NCI-H146 treated with DMSO at 0.1 percent for 48 hours (cell line): ENCODE measurements around the gene EYS.

ENCODE experiments used
- DNase-seq: peaks from one replicate; lab custom pipeline; 2025; ENCODE audit not compliant: unreplicated experiment; lab: John Stamatoyannopoulos, UW

Gene EYS

GRCh38 chr6:64987066-64987465, 720.0 kb downstream of the EYS start:
- no peak for DNase-seq

- no peak for DNase-seq
Measured at GRCh38 chr6:64985726-64986125, 721.3 kb downstream of the EYS start.

GRCh38 chr6:64984948-64985347, 722.1 kb downstream of the EYS start:
- no peak for DNase-seq

- DNase-seq = no peak
Measured at GRCh38 chr6:64983089-64983488, 723.9 kb downstream of the EYS start.

- DNase-seq = no peak
Measured at GRCh38 chr6:64973142-64973541, 733.9 kb downstream of the EYS start.

GRCh38 chr6:64969139-64969538, 737.9 kb downstream of the EYS start:
- no peak for DNase-seq

- DNase-seq = no peak
Measured at GRCh38 chr6:64955435-64955848, 751.6 kb downstream of the EYS start.

- no peak for DNase-seq
Measured at GRCh38 chr6:64949257-64949656, 757.8 kb downstream of the EYS start.

- no peak for DNase-seq
Measured at GRCh38 chr6:64948261-64948660, 758.8 kb downstream of the EYS start.

- no peak for DNase-seq
Measured at GRCh38 chr6:64945450-64945849, 761.6 kb downstream of the EYS start.

GRCh38 chr6:64932486-64932885, 774.5 kb downstream of the EYS start:
- DNase-seq = no peak

GRCh38 chr6:64930681-64931080, 776.3 kb downstream of the EYS start:
- no peak for DNase-seq

- no peak for DNase-seq
Measured at GRCh38 chr6:64926051-64926450, 781.0 kb downstream of the EYS start.

GRCh38 chr6:64920257-64920656, 786.8 kb downstream of the EYS start:
- no peak for DNase-seq

- DNase-seq = no peak
Measured at GRCh38 chr6:64914124-64914523, 792.9 kb downstream of the EYS start.

- DNase-seq = no peak
Measured at GRCh38 chr6:64912966-64913365, 794.1 kb downstream of the EYS start.

GRCh38 chr6:64908104-64908503, 798.9 kb downstream of the EYS start:
- DNase-seq = no peak

- DNase-seq = no peak
Measured at GRCh38 chr6:64904616-64905015, 802.4 kb downstream of the EYS start.

GRCh38 chr6:64902596-64902995, 804.4 kb downstream of the EYS start:
- DNase-seq = no peak

- DNase-seq = no peak
Measured at GRCh38 chr6:64896939-64897338, 810.1 kb downstream of the EYS start.

GRCh38 chr6:64895945-64896344, 811.1 kb downstream of the EYS start:
- DNase-seq = no peak

- no peak for DNase-seq
Measured at GRCh38 chr6:64890609-64891008, 816.4 kb downstream of the EYS start.

- DNase-seq = no peak
Measured at GRCh38 chr6:64889144-64889543, 817.9 kb downstream of the EYS start.

GRCh38 chr6:64874776-64875175, 832.2 kb downstream of the EYS start:
- no peak for DNase-seq
